WERI-Rb-1 (cell line): ENCODE measurements around the gene CDCA7.
A peak's percentile ranks its signal among the peaks of the same experiment; 100 is the strongest.

Experiments
- DNase-seq: peaks from one replicate; pipeline ENCODE4 v3.0.0-alpha.2; 2020
- H3K27ac ChIP-seq: fragments of 250-450 bp; sonication (Bioruptor Pico); 2 replicates; pipeline ENCODE4 v1.5.1; 2020; ENCODE audit warnings: mild to moderate bottlenecking, moderate library complexity
- H3K27me3 ChIP-seq: fragments of 250-450 bp; sonication (Bioruptor Pico); 2 replicates; pipeline ENCODE4 v1.5.1; 2021; ENCODE audit warnings: mild to moderate bottlenecking, low read depth, moderate library complexity; ENCODE audit not compliant: insufficient read depth, severe bottlenecking
- H3K36me3 ChIP-seq: fragments of 250-450 bp; sonication (Bioruptor Pico); 2 replicates; pipeline ENCODE4 v1.5.1; 2020; ENCODE audit warnings: mild to moderate bottlenecking, moderate library complexity
- H3K4me3 ChIP-seq: 2 replicates; pipeline ENCODE4 v1.5.1; 2011; ENCODE audit warnings: low read depth, mild to moderate bottlenecking, control low read depth, low read length
- H3K9me3 ChIP-seq: fragments of 250-450 bp; sonication (Bioruptor Pico); 2 replicates; pipeline ENCODE4 v1.5.1; 2021; ENCODE audit warnings: mild to moderate bottlenecking, moderate library complexity; ENCODE audit not compliant: severe bottlenecking
- TF ChIP-seq, protein P1 (sequence below): IDR thresholded peaks from 2 replicates; pipeline ENCODE4 v1.5.1; 2011; ENCODE audit warnings: low read depth, mild to moderate bottlenecking, control low read depth, inconsistent platforms, low read length

The CDCA7 gene

DNA sequence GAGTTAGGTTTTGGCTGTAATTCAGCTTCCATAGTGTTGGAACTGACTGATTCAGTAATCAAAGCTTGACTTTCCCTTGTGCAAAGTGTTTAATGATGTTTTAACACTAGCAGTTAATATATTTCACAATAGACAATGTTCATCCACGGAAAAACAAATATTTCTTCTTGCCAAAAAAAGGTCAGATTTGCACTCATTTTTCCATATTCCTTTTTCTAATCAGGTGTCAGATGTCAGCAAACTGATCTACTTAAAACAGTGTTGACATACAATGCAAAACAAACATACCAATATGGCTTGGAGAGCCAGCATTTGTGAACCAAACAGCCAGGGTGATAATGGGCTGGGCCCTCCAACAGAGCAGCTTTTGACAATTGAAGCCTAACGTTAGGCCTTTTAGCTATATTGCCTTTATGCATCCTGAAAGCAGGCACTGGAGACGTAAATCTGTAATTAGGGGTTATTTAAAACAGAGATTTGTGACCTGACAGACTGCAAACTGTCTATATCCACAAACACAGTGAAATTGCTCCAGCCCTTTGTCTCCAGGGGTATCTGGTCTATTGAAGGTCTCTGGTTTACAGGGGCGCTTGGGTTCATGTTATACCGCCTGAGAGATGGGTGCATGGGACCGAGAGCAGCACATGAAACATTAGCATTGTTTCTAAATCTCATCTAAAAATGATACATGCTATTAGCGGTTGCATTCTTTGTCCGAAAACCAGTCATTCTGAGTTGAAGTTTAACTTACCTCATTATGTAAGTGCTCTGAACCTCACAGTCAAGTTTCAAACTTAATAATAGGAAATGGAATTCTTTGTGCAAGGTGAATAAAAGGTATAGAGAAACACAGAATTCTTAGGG is 7.1 kb upstream of the CDCA7 start:
- Histone ChIP-seq H3K36me3 (no peaks in the 10 kb centered on the region), H3K27me3 (no peaks in the 10 kb centered on the region), H3K9me3 (peaks cover 16% of the 10 kb centered on the region), H3K27ac (no peak overlapping the region), H3K4me3 (no peak overlapping the region)
- peak; percentile 15 for DNase-seq
- TF ChIP-seq, protein P1, sequence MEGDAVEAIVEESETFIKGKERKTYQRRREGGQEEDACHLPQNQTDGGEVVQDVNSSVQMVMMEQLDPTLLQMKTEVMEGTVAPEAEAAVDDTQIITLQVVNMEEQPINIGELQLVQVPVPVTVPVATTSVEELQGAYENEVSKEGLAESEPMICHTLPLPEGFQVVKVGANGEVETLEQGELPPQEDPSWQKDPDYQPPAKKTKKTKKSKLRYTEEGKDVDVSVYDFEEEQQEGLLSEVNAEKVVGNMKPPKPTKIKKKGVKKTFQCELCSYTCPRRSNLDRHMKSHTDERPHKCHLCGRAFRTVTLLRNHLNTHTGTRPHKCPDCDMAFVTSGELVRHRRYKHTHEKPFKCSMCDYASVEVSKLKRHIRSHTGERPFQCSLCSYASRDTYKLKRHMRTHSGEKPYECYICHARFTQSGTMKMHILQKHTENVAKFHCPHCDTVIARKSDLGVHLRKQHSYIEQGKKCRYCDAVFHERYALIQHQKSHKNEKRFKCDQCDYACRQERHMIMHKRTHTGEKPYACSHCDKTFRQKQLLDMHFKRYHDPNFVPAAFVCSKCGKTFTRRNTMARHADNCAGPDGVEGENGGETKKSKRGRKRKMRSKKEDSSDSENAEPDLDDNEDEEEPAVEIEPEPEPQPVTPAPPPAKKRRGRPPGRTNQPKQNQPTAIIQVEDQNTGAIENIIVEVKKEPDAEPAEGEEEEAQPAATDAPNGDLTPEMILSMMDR: no peak

DNA sequence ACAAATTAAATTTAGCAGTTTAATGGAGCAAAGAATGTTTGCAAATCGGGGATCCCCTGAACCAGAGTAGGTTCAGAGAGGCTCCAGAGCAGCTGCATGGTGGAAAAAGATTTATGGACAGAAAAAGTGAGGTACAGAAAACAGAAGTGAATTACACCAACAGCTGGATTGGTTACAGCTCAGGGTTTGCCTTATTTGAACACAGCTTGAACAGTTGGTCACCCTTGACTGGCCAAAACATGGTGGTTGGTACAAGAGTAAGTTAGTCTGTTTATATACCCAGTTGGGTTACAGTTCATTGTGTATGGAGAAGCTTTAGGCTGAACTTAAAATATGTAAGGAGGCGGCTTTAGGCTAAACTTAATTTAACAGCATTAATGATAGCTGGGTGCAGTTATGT is 5.4 kb upstream of the CDCA7 start:
- Histone ChIP-seq H3K27ac (no peak overlapping the region), H3K27me3 (no peaks in the 10 kb centered on the region), H3K4me3 (no peak overlapping the region), H3K9me3 (peaks cover 16% of the 10 kb centered on the region), H3K36me3 (no peaks in the 10 kb centered on the region)
- TF ChIP-seq, protein P1: no peak
- DNase-seq: no peak

DNA sequence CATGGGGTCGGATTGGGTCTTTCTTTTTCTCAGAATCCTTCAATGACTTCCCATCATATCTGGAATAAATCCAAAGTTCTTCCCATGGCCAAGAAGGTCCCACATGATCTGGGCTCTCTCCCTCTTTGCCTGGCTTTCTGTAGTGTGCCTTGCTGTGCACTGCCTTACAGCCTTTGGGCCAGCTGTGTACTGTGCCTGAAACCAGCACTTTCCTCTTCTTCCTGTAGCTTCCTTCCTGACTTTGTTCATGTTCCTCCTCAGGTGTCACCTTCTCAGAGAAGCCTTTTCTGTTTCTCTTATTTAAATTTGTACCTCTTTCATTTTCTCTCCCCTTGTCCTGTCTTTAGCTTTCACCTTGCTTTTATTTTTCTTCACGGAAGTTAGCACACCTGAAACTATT is 4.3 kb upstream of the CDCA7 start:
- H3K27ac ChIP-seq: no peak overlapping the region
- TF ChIP-seq, protein P1: no peak
- H3K9me3 ChIP-seq: peaks cover 14% of the 10 kb centered on the region
- H3K4me3 ChIP-seq: no peak overlapping the region
- peaks cover 5% of the 10 kb centered on the region for H3K36me3 ChIP-seq
- H3K27me3 ChIP-seq: no peaks in the 10 kb centered on the region
- no peak for DNase-seq

DNA sequence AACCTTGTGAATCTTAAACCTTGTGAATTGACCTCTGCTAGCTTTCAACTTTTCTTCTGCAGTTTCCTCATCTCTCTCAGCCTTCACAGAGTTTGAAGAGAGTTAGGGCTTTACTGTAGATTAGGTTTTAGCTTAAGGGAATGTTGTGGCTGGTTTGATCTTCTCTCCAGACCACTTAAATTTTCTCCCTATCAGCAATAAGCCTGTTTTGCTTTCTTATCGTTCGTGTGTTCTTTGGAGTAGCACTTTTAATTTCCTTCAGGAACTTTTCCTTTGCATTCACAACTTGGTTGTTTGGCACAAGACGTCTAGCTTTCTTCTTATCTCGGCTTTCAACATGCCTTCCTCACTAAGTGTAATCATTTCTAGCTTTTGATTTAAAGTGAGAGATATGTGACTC is 2.8 kb upstream of the CDCA7 start:
- no peaks in the 10 kb centered on the region for H3K27me3 ChIP-seq
- H3K27ac ChIP-seq: no peak overlapping the region
- H3K4me3 ChIP-seq: no peak overlapping the region
- H3K36me3 ChIP-seq: peaks cover 5% of the 10 kb centered on the region
- TF ChIP-seq, protein P1: no peak
- H3K9me3 ChIP-seq: peaks cover under 1% of the 10 kb centered on the region
- DNase-seq: no peak

DNA sequence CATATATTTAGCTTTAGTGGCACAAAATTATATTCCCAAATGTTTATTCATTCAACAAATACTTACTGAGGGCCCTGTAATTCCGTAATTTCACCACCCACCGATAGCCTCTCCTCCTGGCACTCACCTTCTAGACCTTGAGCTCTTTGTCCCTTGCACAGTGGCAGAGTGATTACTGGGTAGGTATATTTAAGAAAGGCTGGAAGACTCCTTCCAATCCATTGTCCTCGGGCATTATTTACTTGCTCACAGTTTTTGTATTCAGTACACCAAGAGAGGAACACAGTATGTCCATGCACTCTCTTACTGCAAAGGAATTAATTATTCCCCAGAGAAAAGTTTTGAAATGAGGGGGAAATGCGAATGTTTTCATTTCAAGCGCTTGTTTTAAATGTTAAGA is 1.1 kb upstream of the CDCA7 start:
- Histone ChIP-seq H3K27ac (peak overlapping the region; percentile 100), H3K9me3 (no peaks in the 10 kb centered on the region), H3K4me3 (peak overlapping the region; percentile 98; the same call in 1 of the 2 replicates), H3K27me3 (no peaks in the 10 kb centered on the region), H3K36me3 (peaks cover 9% of the 10 kb centered on the region)
- DNase-seq: no peak
- TF ChIP-seq, protein P1: no peak
